Testis (tissue), 2 donors: ENCODE data around the gene HOXB3.

Experiments
- POLR2A ChIP-seq: fragments of 450-650 bp; IDR thresholded peaks from one replicate; pipeline ENCODE4 v1.6.1; 2017; ENCODE audit warnings: antibody characterized with exemption, mild to moderate bottlenecking, moderate library complexity
- TF ChIP-seq, protein P1 (sequence below), 3 experiments: fragments of 450-650 bp in 2 of 3; fragments of 200-600 bp in 1 of 3; sonication (generic) in 1 of 3; IDR thresholded peaks; one replicate each; pipeline ENCODE4 v1.5.1; 2016 to 2019; ENCODE audit warnings: antibody characterized with exemption in 3 of 3, mild to moderate bottlenecking in 2 of 3, moderate library complexity in 1 of 3

DNA sequence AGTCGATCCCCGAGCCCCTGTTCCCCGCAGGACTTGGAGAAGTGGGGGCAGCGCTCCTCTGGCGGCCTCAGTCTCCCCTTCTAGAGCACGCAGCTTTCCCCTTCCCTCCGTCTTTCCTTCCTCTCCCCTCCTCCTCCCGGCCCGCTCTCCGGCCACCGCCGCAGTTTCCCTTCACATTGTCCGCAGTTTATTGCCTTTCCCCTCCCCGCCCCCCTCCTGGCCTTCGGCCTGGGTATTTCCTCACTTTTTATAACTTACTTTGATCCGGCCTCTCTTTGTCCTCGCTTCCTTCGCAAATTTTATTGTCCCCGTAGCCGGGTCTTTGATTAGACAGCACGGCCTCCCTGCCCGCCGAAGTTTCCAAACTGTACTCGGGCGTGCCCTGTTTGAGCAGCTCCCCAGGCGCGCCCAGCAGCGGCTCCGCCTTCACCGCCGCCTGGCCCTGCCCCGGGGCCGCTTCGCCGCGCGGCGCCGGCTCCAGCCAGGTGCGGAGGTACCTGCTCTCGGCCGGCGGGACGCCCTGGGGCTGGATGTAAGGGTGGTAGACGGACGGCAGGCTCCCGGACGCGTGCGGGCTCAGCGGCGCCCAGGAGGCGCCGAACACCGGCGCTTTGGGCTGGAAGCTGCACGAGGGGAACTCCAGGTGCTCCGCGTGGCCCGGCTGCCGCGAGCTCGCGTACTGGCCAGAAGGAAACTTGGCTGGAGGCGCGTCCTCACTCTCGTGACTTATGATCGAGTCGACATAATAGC, 35.6 kb upstream of the HOXB3 start:
- TF ChIP-seq, protein P1, sequence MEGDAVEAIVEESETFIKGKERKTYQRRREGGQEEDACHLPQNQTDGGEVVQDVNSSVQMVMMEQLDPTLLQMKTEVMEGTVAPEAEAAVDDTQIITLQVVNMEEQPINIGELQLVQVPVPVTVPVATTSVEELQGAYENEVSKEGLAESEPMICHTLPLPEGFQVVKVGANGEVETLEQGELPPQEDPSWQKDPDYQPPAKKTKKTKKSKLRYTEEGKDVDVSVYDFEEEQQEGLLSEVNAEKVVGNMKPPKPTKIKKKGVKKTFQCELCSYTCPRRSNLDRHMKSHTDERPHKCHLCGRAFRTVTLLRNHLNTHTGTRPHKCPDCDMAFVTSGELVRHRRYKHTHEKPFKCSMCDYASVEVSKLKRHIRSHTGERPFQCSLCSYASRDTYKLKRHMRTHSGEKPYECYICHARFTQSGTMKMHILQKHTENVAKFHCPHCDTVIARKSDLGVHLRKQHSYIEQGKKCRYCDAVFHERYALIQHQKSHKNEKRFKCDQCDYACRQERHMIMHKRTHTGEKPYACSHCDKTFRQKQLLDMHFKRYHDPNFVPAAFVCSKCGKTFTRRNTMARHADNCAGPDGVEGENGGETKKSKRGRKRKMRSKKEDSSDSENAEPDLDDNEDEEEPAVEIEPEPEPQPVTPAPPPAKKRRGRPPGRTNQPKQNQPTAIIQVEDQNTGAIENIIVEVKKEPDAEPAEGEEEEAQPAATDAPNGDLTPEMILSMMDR (IDR thresholded peaks at IDR 0.05) = no peak
- no peak for TF ChIP-seq POLR2A
